SH-SY5Y (cell line): ENCODE measurements around the gene VWA3B.

Source experiments
- GATA2 ChIP-seq: IDR thresholded peaks from 2 replicates; pipeline ENCODE4 v1.6.1; 2011; ENCODE audit warnings: mild to moderate bottlenecking, low read depth, low read length
- GATA3 ChIP-seq: IDR thresholded peaks from 2 replicates; pipeline ENCODE4 v1.6.1; 2011; ENCODE audit warnings: low read depth, mild to moderate bottlenecking, low read length, moderate library complexity

VWA3B gene

DNA sequence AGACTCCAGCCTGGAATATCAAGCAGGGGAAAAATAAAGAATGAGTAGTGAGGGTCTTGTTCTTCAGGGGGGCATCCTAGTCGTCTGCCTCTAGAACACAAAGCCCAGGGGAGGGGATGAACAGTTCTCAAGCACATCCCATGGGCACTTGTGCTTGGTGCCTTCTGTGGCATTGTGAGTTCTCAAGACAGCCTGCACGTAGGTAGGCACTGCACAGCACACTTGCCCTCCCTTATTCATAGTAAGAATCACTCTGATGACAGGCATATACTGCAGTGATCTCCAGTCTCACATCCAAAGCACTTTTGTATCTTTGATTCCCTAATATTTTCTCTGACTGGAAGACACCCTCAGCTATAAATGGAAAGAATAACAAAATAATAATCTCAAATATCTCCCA lies 154.6 kb downstream of the VWA3B start:
- no peak for TF ChIP-seq GATA2
- TF ChIP-seq GATA3 = no peak

DNA sequence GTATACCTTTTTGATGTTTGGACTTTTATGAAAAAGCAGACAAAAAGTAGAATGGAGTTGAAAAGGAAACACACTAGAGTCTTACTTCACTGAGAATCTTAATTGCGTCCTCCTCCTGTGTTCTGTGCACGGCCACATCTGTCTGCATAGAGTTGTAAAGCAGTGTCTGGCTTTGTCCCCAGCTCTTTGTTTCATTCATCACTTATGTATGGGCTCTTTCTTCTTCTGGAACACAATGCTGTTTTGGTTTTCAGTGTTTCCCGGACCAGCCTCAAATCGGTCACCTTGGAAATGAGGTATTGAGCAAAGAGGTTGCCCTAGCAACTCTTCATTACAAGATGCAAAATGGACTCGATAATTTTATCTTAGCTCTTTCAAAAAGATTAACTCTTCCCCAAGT lies 155.0 kb downstream of the VWA3B start:
- TF ChIP-seq GATA3 = no peak
- no peak for TF ChIP-seq GATA2

DNA sequence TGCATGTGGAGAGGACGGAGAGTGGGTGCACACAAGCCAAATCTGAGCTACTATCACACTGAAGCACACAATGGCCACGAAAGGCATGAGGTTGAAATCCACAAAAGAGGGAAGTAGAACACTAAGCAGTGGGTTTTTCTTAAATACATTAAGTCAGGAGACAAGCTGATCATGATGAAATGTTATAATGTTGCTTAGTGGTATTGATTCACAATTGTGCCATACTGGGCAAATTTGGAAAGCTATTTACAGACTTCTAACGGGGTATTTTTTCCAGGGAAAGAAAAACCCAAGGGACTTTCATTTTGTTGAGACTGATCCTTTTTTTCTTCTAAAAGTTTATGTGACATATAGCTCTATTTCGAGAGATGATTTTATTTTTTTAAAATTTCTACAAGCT lies 158.5 kb downstream of the VWA3B start:
- TF ChIP-seq GATA3 (no peak), GATA2 (no peak)

DNA sequence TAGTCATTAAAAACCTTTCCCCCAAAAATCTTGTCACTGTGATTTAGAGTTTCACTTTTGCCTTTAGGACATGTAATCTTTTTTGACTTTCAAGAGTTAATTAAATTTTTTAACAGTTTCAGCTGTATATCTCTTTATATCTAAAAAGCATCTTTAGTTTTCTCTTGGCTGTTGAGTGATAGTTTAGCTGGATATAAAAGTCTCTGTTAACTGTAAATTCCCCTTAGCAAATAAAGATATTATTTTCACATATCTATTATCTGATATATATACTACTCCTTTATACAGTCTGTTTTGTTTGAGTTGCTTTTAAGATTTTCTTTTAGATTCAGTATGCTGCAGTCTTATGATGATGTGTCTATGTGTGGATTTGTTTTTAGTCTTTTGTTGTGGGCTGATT lies 160.4 kb downstream of the VWA3B start:
- TF ChIP-seq GATA3 = no peak
- no peak for TF ChIP-seq GATA2

DNA sequence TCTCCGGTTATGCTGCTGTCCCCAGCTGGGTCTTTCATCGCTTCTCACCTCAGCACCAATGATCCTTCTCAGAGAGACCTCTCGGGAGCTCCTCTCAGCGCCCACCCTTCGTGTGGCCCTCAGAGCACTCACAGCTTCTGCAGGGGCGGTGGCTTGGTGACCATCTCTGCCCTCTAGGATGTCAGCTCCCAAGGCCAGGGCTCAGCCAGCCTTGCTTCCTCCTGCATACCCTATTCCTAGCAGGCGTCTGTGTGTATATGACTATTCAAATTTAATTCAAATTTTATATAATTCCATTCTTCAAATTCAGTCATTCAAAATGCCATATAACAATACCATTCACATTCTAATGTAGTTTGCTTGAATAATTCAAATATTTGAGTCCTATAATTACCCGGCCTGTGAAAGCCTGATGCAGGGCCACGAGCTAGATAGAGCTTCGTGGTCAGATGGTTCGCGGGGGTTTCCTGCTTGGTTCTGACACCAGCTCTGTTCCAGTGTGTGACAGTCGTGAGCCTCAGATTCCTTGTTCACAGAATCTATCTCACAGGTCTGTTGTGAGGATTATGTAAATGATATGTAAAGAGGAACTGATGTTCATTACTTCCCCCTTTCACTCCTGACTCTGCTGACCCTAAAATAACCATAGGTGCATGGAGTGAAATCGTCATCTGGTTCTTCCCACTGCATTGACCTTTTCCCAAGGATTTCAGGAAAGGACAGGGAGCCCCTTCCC lies 165.2 kb downstream of the VWA3B start:
- TF ChIP-seq GATA2 (no peak), GATA3 (no peak)

DNA sequence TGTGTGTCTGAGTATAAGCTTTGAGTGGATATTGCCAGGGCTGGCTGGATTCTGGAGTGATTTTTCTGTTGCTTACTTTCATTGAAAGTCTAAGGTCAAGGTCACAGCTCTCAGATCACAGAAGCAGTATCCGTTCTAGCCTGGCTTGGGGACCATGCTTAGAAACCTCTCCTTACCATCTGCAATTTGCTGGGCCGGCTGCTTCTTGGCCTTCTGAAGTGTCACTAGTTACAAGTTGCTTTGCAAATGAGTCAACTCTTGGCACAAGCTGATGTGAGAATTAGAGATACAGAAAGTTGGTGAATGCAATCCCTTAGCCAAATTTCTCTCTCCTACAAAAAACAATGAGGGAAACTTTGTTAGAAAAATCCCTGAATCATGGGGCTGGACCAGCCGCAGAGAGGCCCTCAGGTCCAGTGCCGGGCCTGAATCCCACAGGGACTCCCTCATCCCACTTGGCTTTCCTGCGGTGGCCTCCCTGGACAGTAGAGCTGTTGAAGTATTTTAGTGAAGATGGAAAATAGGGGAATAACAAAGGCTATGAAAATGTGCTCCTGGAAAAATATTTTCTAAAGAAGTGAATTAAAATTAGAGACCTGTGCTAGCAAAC lies 166.6 kb downstream of the VWA3B start:
- no peak for TF ChIP-seq GATA3

DNA sequence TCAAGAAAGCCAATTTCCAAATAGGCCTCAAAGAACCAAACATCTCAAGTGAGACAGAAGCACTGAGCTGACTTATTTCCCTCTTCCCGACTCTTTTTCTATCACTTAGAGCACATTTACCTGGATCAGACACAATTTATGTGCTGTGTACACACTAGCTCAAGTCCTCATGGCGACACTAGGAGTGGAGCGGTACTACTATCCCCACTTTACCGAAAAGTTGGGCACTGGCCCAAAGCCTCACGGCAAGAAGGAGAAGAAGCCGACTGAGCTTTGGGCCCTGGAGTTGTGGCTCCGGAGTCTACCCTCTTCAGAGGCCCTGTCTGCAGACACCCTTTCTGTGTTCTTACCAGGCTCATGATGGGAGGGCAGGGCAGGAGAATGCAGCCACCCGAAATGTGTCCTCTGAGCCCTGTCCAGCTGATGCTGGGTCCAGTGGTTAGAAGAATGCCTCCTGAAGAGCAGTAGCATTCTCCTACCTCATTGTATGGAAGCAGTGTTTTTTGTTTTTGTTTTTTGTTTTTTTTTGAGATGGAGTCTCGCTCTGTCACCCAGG lies 167.6 kb downstream of the VWA3B start:
- no peak for TF ChIP-seq GATA2
- TF ChIP-seq GATA3 = no peak

DNA sequence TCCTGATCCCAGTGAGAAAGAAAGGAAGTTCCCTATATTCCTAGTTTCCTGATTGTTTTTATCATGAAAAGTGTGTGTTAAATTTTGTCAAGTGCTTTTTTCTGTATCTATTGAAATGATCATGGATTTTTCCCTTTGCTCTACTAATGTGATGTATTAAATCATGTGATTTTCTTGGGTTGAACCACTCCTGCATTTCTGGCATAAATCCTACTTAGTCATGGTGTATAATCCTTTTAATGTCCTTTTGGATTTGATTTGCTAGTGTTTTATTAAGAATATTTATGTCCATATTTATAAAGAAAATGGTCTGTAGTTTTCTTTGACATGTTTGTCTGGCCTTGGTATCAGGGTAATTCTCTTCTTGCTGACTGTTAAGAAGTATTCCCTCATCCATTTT lies 171.9 kb downstream of the VWA3B start:
- no peak for TF ChIP-seq GATA2
- no peak for TF ChIP-seq GATA3

DNA sequence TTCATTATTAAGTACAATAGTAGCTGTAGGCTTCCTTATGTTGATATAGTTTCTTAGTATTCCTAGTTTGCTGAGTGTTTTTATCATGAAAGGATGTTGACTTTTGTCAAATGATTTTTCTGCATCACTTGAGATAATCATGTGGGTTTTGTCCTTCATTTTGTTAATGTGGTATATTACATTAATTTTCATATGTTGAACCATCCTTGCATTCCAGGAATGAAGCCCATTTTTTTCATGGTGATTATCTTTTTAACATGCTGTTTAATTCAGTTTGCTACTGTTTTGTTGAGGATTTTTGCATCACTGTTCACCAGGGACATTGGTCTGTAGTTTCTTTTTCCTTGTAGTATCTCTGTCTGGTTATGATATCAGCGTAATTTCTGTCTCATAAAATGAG lies 176.4 kb downstream of the VWA3B start:
- no peak for TF ChIP-seq GATA2
- no peak for TF ChIP-seq GATA3

DNA sequence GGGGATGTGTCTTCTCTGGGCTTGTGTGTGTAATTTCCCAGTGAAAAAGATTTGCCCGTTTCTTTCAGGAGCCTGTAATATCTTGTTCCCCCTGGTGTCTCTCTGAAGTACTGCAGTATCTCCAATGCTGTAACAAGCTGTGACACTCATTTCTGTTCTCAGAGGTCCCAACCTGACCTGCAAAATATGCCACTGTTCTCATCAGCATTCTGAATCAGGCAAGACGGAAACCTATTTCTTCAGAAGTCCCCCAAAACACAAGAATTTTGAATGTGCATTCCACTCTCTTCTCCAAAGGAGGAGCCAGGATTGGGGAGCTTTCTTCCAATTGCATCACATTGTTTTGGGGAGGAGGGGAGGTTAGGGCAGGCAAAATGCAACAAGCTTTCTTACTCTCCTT lies 182.3 kb downstream of the VWA3B start:
- TF ChIP-seq GATA2 = no peak
- no peak for TF ChIP-seq GATA3

DNA sequence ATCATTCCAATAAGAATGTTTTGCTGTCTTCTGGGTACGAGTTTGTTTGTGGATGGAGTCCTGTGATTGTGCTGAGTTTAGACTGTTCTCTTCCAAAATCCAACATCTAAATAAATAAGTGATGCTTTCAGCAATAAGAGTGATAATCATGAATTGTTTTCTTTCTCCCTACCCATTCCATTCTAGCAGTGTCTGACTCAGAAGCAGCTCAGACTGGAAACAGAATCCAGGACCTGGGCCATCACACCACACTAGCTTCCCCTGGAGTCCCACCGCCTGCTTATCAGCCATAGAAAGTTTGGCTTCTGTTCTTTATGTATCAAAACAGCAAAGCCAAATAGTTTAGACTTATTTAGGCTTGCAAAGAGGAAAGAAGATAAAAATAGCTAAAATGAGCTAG lies 182.9 kb downstream of the VWA3B start:
- TF ChIP-seq GATA3 (no peak), GATA2 (no peak)

DNA sequence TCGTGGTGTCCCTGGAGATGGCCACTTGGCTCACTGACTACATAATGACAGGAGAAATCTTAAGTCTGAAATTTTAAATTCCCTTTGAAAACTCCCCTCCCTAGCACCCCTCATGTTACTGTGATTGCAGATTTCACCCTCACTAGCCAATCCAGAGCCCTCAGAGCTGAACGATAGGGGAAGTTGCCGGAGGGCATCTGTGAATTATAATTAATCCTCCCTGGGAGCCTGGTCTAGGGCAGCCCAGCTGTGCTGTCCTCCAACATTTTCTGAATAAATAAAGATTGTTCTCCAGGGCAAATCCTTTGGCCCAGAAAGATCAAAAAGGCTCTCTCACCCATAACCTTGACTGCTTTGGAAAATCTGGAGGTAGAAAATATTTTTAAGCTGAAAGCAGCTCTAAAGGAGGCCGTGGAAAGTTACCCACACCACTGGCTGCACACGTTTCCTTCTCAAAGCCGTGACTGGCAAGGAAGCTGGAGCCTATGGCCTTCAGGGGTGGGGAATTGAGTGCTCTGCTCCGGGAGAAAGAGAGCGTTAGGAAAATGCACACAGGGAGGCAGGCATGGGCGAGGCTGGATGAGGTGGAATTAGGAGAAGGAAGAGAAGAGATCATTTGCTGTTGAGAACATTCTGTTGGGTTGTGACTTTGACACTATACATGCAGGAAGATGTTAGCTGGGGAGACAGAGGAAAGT lies 190.3 kb downstream of the VWA3B start:
- TF ChIP-seq GATA2 = no peak

DNA sequence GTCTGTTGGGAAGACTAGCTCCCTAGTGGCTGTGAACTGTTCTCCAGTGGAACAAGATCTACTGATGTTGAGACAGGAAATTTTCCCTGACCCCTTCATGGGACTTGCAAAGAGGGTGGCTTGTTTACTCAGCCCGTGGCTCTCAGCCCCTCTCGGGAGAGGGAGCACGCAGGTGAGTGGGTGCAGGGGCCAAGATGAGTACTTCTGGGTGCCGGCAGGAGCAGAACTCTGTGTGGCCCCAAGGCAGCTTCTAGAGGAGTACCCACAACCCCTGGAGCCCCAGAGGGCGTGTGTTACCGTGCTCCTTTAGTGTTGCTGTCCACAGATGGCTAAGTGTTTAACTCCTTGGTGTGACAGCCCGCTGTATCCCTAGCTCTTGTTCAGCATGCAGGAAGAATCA lies 191.1 kb downstream of the VWA3B start:
- TF ChIP-seq GATA2 = no peak
- TF ChIP-seq GATA3 = no peak

DNA sequence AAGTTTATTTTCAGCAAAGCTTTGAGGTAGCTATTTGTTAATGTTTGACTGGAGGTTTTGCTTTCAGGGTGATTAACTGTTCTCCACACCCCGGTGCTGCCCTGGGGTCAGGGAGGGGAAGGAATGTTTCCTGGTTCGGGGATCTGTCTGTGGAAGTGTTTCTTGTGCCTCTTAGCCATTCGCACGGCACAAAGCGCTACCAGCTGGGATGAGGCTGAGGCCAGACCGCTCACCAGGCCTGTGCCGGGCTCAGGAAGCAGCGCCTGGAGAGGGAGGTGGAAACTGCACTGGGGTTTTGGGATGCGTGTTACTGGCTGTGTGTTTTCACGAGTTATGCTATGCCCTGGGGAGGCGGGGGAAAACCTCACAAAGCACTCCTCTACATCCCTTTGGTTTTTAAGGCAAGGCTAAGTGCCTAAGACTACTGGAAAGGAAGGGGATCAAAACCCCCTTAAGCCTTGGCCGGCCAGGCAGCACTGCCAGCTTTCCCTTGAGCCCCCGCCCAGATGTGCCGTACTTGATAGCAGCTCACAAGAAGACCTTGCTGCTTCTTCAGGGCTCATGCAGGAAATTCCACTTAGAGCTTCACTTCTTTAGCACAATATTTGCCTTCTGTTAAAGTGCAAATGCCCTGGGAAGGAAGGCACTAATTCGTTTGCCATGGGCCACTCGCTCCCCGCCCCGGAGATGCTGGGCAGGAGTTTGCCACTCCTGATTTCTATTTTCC lies 193.6 kb downstream of the VWA3B start:
- TF ChIP-seq GATA2 (no peak), GATA3 (no peak)

DNA sequence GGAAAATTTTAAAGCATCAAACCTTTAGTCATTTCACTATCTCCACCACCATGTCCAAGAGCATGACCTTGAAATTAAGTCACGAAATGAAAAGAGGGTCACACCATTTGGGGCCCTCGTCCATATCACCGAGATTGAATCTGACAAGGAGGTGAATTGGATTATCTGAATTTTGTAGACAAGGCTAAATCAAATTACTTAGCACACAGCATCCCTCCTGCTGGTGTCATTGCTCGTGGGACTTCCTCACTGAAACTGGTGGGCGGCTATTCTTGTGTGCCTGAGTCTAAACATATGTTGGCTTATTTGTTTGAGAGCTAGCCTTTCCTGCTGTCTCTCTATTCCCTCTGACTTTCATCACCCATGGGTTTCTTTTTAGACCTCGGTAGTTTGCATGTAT lies 194.6 kb downstream of the VWA3B start:
- TF ChIP-seq GATA3 = no peak
- TF ChIP-seq GATA2 = peak; percentile 28; the same call in 1 of the 2 replicates
